Pancreas (tissue), 10 donors: ENCODE measurements around the gene CD69. TPM values are rescaled to one million over a fixed set of nuclear protein-coding genes. Genes with fewer than 3 reads are reported as not detected.
"Not testable (repeated sequence)": the region's sequence is repeated elsewhere in the genome, so short reads cannot be mapped to it uniquely, and the experiment has no call there.

Experiments
- ATAC-seq, 4 donors: fragments of 200-7000 bp; cut with Tn5 transposase; one replicate each; pipeline versions ENCODE4 v1.8.0 to v1.9.1; 2020; ENCODE audit warnings: mild to moderate bottlenecking in 4 of 4, moderate library complexity in 4 of 4
- DNase-seq, 6 donors: peaks; one replicate each; pipeline ENCODE4 v3.0.0-alpha.2; 2020
- FAIRE-seq: peaks from 2 replicates; lab custom pipeline; 2012; peaks lifted over from hg19 to GRCh38; lab: Jason Lieb, UNC
- H3K27ac ChIP-seq, 4 donors: fragments of 200-600 bp; sonication (generic); 1 replicate in 3 of 4; 2 replicates in 1 of 4; pipeline versions ENCODE4 v1.5.0 to v1.8.0; 2020
- H3K27me3 ChIP-seq, 4 donors: fragments of 200-600 bp; one replicate each; pipeline ENCODE4 v1.8.0; 2021
- H3K36me3 ChIP-seq, 3 donors: fragments of 200-600 bp; sonication (generic) in 1 of 3; one replicate each; pipeline versions ENCODE4 v1.5.0 to v1.8.0; 2020 to 2021
- H3K4me1 ChIP-seq, 3 donors: fragments of 200-600 bp; one replicate each; pipeline ENCODE4 v1.8.0; 2021
- H3K4me3 ChIP-seq, 4 donors: fragments of 200-600 bp; sonication (generic) in 2 of 4; one replicate each; pipeline versions ENCODE4 v1.5.0 to v1.8.0; 2020 to 2021
- H3K9me3 ChIP-seq, 4 donors: fragments of 200-600 bp; one replicate each; pipeline ENCODE4 v1.8.0; 2021
- CTCF ChIP-seq, 4 donors: fragments of 200-600 bp; sonication (generic) in 3 of 4; IDR thresholded peaks; one replicate each; pipeline versions ENCODE4 v1.5.0 to v1.8.0; 2021; ENCODE audit warnings: antibody characterized with exemption in 4 of 4
- WGBS, 2 donors: extraction: QIAGEN DNeasy Blood & Tissue Kit; methylation state at CpG; one replicate each; pipeline ENCODE4 v1.1.7; 2013; 5-methylcytosine and 5-hydroxymethylcytosine counted together
- intact Hi-C, 3 donors: fragments of 100-400 bp; cut with DNase I; formaldehyde crosslinking; loops; one replicate each; pipeline versions ENCODE4 v1.11.1 to v1.14.2; 2022
- polyA plus RNA-seq, 2 donors: library from polyadenylated mRNA; stranded (reverse); fragments of 200-250 nt; gene quantifications; one replicate each; pipeline ENCODE4 v1.2.3, GENCODE V29; 2013
- total RNA-seq, 6 donors: library from RNA; stranded (reverse); fragmentation: NEBNext Ultra II Directional in 4 of 6; extraction: Animal tissue kit (Norgen Biotek cat#: 25700) in 4 of 6; gene quantifications; one replicate each; pipeline versions ENCODE4 v1.2.1 to v1.2.4, GENCODE V29; 2021 to 2023
- donor health status: healthy with polysubstance abuse.
- donor health status: DM: no; HTN: no; CAD: no; lungs with moderate emphysema.
- donor health status: DM: no; HTN: no; CAD: no.
- donor health status: control.
- donor health status: control.
- donor health status: Bipolar disorder and iron deficiency.
- donor health status: DM: yes; HTN: yes; CAD: no.
- donor health status: DM: no; HTN: no; CAD: no.
- donor health status: DM: no; HTN: no; CAD: no.
- donor health status: DM: yes; HTN: yes; CAD: no.

CD69 gene
- total and polyA plus RNA-seq, 8 donors: 0.12 to 1.9 (median 0.48) TPM

- no peak for TF ChIP-seq CTCF (IDR thresholded peaks at IDR 0.05)
- DNase-seq (no peak), FAIRE-seq (no peak), ATAC-seq (no peak)
- peaks cover 0 to 6% (median 0%) of the 10 kb centered on the region in 3 donors for H3K4me1 ChIP-seq
- H3K4me3 ChIP-seq: no peak overlapping the region
- WGBS, 2 donors: 82 to 85% methylated on average over 15 of the region's 15 CpGs
- H3K36me3 ChIP-seq: no peaks in the 10 kb centered on the region
- no peaks in the 10 kb centered on the region for H3K9me3 ChIP-seq
- H3K27me3 ChIP-seq: no peaks in the 10 kb centered on the region
- no peak overlapping the region for H3K27ac ChIP-seq
- intact Hi-C loops: no loop called here
Observed at GRCh38 chr12:9717070-9717925, 43.4 kb downstream of the CD69 start.

GRCh38 chr12:9713032-9713558 lies 47.6 kb downstream of the CD69 start:
- WGBS, 2 donors: 55 to 65% methylated on average over 6 of the region's 6 CpGs
- intact Hi-C loops: not testable (repeated sequence)

GRCh38 chr12:9711664-9712063 lies 49.0 kb downstream of the CD69 start:
- no peaks in the 10 kb centered on the region for H3K36me3 ChIP-seq
- no peak overlapping the region for H3K4me3 ChIP-seq
- H3K27me3 ChIP-seq: no peaks in the 10 kb centered on the region
- no peak for FAIRE-seq
- no peak overlapping the region for H3K27ac ChIP-seq
- no peak for ATAC-seq
- H3K9me3 ChIP-seq: no peaks in the 10 kb centered on the region
- WGBS, 2 donors: 71 to 83% methylated on average over 1 of the region's 1 CpG
- no peaks in the 10 kb centered on the region for H3K4me1 ChIP-seq
- no peak for DNase-seq
- intact Hi-C loops: no loop called here
- no peak for TF ChIP-seq CTCF (IDR thresholded peaks at IDR 0.05)

More at GRCh38 chr12:9713032-9713558, 47.6 kb downstream of the CD69 start:
- not testable (repeated sequence) for H3K4me3 ChIP-seq, H3K9me3 ChIP-seq, H3K27ac ChIP-seq, FAIRE-seq, H3K4me1 ChIP-seq, H3K27me3 ChIP-seq, H3K36me3 ChIP-seq, ATAC-seq, DNase-seq

GRCh38 chr12:9710584-9711375 lies 49.9 kb downstream of the CD69 start:
- WGBS, 2 donors: 68 to 85% methylated on average over 3 of the region's 3 CpGs
- FAIRE-seq (no peak), ATAC-seq (no peak), DNase-seq (no peak)
- Histone ChIP-seq H3K9me3 (no peaks in the 10 kb centered on the region), H3K4me1 (no peaks in the 10 kb centered on the region), H3K4me3 (no peak overlapping the region), H3K36me3 (no peaks in the 10 kb centered on the region), H3K27ac (no peak overlapping the region), H3K27me3 (no peaks in the 10 kb centered on the region)
- intact Hi-C loops: no loop called here
- TF ChIP-seq CTCF (IDR thresholded peaks at IDR 0.05): no peak

- FAIRE-seq: no peak
- Histone ChIP-seq H3K4me1 (no peaks in the 10 kb centered on the region), H3K27me3 (no peaks in the 10 kb centered on the region), H3K36me3 (no peaks in the 10 kb centered on the region), H3K4me3 (no peak overlapping the region), H3K27ac (no peak overlapping the region), H3K9me3 (no peaks in the 10 kb centered on the region)
- no peak for ATAC-seq
- no peak for DNase-seq
- intact Hi-C loops: loop anchor here in 2 of 3 donors (5.0 to 10.0 kb wide), 3 partner anchors 72 to 377 kb away; no protein-coding TSS in a partner anchor
- no peak for TF ChIP-seq CTCF (IDR thresholded peaks at IDR 0.05)
- 78 to 80% methylated on average over 3 of the region's 3 CpGs for WGBS, 2 donors
Observed at GRCh38 chr12:9708853-9709252, 51.8 kb downstream of the CD69 start.
